Measurements from ENCODE around the gene LTB. TPM values are rescaled to one million over a fixed set of nuclear protein-coding genes. Genes with fewer than 3 reads are reported as not detected.

The LTB gene
- total RNA-seq, 3 donors from 2014 or later: 0.96 to 1.0 TPM; not detected in 1

DNA sequence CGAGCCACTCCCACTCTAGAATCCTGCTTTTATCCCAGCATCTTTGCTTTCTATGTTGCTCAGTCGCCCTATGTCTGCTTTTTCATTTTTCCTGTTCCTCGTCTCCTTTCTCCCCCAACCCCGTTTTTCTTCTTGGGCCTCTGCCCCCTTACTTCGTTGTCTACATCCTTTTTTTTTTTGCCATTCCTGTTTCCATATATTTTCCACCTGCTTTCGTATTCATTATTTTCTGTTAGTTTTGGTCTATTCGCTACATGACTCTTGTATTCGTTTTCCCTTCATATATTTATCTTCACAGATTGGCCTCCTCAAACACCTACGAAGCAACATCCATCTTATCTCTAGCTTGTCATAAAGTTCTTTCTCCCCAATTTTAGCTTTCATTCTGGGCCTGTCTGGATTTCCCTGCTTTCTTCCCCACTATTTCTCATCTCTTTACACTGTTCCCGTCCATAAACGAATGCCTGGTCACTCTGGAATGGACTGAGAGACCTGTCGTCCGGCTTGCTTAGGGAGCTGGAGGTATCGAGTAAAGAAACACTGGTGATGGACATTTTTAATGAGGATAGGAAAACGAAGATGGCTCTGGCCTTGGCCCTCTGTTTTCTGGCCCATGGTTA lies 39.2 kb upstream of the LTB start:
- Histone ChIP-seq H3K27me3 (no peaks in the 10 kb centered on the region), H3K36me3 (peaks cover 12% of the 10 kb centered on the region), H3K9me3 (no peaks in the 10 kb centered on the region), H3K4me1 (peaks cover 8 to 10% of the 10 kb centered on the region in 2 donors), H3K27ac (peak overlapping the region; percentile 99), H3K4me3 (peak overlapping the region; percentile 79 to 93 (median 89))
- intact Hi-C loops (cut with DNase I; ENCODE audit: low total_unique reads): no loop called here
- no peak for TF ChIP-seq POLR2AphosphoS5 (IDR thresholded peaks at IDR 0.05)
- DNase-seq (ENCODE audit: low spot score in 2 of 2): no peak

DNA sequence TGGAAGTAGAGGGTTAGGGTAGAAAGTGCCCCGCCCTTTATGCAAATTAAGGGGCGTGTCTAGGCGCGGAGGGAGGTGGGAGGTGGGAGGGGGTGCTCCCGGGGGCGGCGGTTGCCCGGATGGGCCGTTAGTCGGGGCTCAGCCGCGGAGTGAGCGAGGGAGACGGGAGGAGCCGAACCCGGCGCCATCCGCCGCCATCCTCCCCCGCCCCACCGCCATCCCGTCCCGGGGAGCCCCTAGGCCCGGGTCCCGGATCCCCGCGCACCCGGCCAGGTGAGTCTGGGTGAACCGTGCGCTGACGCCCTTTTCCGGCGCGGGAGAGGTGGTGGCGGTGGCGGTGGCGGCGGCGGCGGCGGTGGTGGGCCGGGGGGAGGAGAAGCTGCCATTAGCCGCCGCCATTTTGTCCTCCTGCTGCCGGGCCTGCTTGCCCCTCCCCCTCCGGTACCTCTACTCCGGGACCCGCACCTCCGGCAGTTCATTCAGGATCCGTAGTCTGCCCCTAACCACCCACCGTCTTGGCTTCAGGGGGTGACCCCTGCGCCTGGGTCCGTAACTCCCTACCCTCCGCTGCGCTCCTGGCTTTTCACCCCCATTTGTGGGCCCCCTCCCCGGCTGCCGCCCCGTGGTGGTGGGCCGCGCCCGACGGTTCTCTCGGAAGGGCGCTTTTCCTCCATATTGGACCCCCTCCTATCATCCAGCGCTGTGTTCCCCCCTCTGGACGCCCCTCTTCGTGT lies 38.5 kb upstream of the LTB start, which contains the start of gene PRRC2A:
Gene PRRC2A, plus strand, starts transcription at position 130 of the 734 bp plus-strand sequence. CDS start 2,075 bp downstream, outside the sequence.
- peaks cover 8 to 10% of the 10 kb centered on the region in 2 donors for H3K4me1 ChIP-seq
- intact Hi-C loops (cut with DNase I; ENCODE audit: low total_unique reads): no loop called here
- H3K27ac ChIP-seq: peak within 1 kb of the TSS; percentile 99
- no peaks in the 10 kb centered on the region for H3K9me3 ChIP-seq
- H3K36me3 ChIP-seq: peaks cover 12% of the 10 kb centered on the region
- H3K27me3 ChIP-seq: no peaks in the 10 kb centered on the region
- H3K4me3 ChIP-seq: peak within 1 kb of the TSS; percentile 79 to 93 (median 89)
- TF ChIP-seq POLR2AphosphoS5 (IDR thresholded peaks at IDR 0.05) (peak in 2 of 3 donors; percentile 37 to 45), POLR2A (IDR thresholded peaks at IDR 0.05) (peak; percentile 85)
- TF ChIP-seq, protein P1, sequence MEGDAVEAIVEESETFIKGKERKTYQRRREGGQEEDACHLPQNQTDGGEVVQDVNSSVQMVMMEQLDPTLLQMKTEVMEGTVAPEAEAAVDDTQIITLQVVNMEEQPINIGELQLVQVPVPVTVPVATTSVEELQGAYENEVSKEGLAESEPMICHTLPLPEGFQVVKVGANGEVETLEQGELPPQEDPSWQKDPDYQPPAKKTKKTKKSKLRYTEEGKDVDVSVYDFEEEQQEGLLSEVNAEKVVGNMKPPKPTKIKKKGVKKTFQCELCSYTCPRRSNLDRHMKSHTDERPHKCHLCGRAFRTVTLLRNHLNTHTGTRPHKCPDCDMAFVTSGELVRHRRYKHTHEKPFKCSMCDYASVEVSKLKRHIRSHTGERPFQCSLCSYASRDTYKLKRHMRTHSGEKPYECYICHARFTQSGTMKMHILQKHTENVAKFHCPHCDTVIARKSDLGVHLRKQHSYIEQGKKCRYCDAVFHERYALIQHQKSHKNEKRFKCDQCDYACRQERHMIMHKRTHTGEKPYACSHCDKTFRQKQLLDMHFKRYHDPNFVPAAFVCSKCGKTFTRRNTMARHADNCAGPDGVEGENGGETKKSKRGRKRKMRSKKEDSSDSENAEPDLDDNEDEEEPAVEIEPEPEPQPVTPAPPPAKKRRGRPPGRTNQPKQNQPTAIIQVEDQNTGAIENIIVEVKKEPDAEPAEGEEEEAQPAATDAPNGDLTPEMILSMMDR (IDR thresholded peaks at IDR 0.05): no peak
- DNase-seq (ENCODE audit: low spot score in 2 of 2): peak; percentile 76 to 96

DNA sequence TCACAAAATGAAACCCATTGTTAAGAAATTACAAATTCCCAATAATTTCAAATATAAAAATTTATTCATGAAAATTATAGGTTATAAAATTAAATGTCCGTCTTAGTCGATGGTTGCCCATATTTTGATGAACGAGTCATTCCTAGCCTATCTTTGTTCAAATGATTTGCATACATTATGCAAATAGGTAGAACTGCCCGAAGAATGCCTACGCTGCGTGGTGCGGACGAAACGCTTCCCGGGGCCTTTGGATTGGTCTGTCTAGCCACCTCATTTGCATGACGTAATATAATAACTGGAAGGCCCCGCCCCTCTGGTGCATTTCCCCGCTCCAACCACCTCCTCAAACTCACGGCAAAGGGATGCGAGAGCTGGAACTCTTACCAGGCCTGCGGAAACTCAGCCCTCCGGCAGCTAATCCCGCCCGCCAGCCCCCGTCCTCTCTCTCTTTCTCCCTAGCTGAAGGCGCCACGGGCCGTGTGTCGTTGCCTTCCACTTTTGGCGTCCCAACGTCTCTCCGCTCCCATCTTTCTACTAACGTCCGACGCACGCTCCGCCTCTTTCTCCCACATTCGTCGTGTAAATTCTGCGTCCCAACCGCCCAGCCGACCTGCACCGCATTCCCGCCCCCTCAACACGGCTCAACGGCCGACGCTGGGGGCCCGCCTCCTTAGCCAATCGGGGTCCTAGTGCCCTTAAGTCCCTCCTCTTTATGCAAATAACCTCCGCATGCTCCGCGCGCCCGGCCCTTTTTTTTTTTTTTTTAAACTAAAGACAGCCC lies 37.8 kb upstream of the LTB start:
- Histone ChIP-seq H3K9me3 (no peaks in the 10 kb centered on the region), H3K4me3 (peak overlapping the region; percentile 79 to 93 (median 89)), H3K4me1 (peaks cover 8 to 10% of the 10 kb centered on the region in 2 donors), H3K36me3 (peaks cover 6% of the 10 kb centered on the region), H3K27me3 (no peaks in the 10 kb centered on the region), H3K27ac (peak overlapping the region; percentile 98 to 99)
- TF ChIP-seq POLR2A (IDR thresholded peaks at IDR 0.05): peak; percentile 96
- peak; percentile 95 to 98 (median 97) for TF ChIP-seq POLR2AphosphoS5 (IDR thresholded peaks at IDR 0.05)
- TF ChIP-seq, protein P1 (IDR thresholded peaks at IDR 0.05): no peak
- DNase-seq (ENCODE audit: low spot score in 2 of 2): peak; percentile 98 to 99
- intact Hi-C loops (cut with DNase I; ENCODE audit: low total_unique reads): no loop called here

DNA sequence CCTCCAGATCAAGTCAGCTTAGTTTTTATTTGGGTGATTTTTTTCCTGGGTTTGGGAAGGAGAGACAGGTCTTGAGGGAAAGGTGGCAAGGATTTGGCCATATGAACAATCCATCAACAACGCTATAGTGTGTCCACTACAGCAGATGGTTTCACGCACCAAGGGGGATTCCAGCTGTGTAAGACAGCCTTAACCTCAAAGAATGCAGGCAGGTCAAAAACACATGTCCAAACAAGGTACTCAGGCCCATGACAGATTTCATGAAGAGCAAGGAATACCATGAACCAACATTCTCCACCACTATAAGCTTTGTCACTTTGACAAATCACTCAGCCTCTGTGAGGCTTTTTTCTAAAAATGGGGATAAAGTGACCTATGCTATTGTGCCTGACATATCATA lies 34.8 kb upstream of the LTB start:
- Histone ChIP-seq H3K27ac (no peak overlapping the region), H3K36me3 (no peaks in the 10 kb centered on the region)
- TF ChIP-seq POLR2A (IDR thresholded peaks at IDR 0.05) (no peak), POLR2AphosphoS5 (IDR thresholded peaks at IDR 0.05) (no peak)
- TF ChIP-seq, protein P1 (IDR thresholded peaks at IDR 0.05): no peak

DNA sequence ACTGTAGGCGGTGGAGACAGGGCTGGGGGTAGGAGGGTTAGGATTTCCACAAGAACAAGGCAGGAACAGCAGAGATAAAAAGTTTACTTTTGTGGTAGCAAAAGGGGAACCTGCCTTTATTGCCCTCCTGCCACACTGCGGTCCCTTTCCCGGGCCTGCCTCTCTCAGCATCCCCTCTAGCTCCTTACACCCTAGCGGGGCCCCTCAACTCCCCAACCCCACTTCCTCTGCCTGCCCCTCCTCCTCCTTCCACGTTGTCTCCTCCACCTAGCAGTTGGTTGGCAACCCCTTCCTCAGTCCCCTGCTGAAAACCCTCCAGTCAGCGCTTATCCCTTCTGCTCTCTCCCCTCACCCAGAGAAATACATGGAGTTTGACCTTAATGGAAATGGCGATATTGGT lies 33.5 kb upstream of the LTB start:
- H3K36me3 ChIP-seq: no peaks in the 10 kb centered on the region
- no peak for DNase-seq (ENCODE audit: low spot score in 2 of 2)
- H3K27me3 ChIP-seq: no peaks in the 10 kb centered on the region
- H3K4me1 ChIP-seq: no peaks in the 10 kb centered on the region
- H3K4me3 ChIP-seq: peak overlapping the region in 2 of 3 donors; percentile 5 to 27
- no peak overlapping the region for H3K27ac ChIP-seq
- intact Hi-C loops (cut with DNase I; ENCODE audit: low total_unique reads): no loop called here
- H3K9me3 ChIP-seq: no peaks in the 10 kb centered on the region
- no peak for TF ChIP-seq POLR2A (IDR thresholded peaks at IDR 0.05)
- TF ChIP-seq, protein P1 (IDR thresholded peaks at IDR 0.05): no peak

More for the DNA sequence above, 34.8 kb upstream of the LTB start:
- no peak for DNase-seq (ENCODE audit: low spot score in 2 of 2)
- intact Hi-C loops (cut with DNase I; ENCODE audit: low total_unique reads): no loop called here
- Histone ChIP-seq H3K4me3 (no peak overlapping the region), H3K9me3 (no peaks in the 10 kb centered on the region), H3K4me1 (peaks cover 3 to 5% of the 10 kb centered on the region in 2 donors), H3K27me3 (no peaks in the 10 kb centered on the region)
